Inflammatory macrophage treated with lipopolysaccharide for 1 hour (primary cell): Measurements from ENCODE around the gene GREM1.

Experiments used
- DNase-seq, 2 donors: peaks; one replicate each; pipeline ENCODE4 v3.0.0-alpha.2; 2020 to 2022

GREM1 gene

DNA sequence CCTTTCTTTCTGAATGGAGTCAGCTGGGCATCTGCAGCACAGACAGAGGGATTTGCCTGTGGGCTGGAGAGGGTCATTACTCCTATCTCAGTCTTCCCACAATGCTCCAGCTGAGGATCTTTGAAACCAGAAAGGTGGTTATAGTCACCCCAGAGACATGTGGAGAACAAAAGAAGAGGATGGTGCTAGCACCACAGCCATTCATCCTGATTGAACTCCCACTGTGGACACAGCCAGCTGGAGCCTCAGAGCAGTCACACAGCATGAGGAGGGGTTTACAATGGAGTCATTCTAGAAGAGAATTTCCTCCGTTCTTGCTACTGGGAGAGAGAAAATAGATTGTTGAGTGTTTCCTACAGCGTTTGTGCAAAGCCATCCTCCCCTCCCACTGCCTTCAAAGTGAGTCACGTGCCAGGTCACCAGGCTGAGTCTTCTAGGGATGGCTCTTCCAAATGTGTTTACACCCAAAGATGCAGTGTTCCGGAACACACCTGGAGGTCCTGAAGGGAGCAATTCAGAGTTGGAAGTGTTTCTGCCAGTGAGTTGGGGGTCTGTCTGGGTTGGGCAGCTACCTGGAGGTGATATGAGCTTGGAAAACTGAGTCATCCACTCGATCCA lies 18.9 kb upstream of the GREM1 start:
- DNase-seq = no peak

DNA sequence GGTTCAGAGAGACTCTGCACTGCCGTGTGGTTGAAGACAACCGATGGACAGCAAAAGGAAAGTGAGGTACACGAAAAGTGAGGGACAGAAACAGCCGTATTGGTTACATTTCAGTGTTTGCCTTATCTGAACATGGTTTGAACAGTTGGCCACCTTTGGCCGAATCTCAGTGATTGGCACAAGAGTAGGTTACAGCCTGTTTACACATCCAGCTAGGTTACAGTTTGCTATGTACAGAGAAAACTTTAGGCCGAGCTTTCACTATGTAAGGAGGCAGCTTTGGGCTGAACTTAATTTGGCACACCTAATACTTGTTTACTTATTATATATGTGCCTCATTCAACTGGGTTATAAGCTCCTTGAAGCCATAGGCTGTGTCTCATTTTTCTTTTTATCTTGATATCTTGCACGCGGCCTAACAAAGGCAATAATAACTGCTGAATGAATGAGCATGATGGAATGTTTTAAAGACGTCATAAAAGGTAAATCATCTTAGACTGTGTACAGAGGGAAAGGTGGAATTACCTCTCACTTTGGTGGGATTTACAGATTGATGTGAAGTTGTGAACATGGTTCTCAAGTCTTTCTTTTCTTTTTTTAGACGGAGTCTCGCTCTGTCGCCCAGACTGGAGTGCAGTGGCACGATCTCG lies 17.2 kb upstream of the GREM1 start:
- DNase-seq = no peak

DNA sequence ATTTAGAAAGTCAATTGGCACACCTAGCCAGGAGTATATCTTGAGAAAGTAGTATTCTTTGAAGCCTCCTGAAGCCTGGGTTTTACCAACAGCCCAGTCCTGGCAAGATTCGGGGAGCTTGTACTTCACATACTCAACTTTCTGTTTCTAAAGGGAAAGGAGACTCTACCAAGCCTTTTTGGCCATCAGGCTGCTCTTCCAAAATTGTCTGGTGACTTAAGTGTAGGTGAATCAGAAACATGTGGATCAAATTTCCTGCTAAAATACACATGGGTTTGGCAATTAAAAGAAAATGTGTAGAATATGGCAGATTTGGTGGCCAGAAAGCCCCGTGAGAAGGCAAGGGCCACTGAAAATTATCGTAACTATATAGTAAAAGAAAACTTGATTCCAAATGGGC lies 15.9 kb upstream of the GREM1 start:
- no peak for DNase-seq

DNA sequence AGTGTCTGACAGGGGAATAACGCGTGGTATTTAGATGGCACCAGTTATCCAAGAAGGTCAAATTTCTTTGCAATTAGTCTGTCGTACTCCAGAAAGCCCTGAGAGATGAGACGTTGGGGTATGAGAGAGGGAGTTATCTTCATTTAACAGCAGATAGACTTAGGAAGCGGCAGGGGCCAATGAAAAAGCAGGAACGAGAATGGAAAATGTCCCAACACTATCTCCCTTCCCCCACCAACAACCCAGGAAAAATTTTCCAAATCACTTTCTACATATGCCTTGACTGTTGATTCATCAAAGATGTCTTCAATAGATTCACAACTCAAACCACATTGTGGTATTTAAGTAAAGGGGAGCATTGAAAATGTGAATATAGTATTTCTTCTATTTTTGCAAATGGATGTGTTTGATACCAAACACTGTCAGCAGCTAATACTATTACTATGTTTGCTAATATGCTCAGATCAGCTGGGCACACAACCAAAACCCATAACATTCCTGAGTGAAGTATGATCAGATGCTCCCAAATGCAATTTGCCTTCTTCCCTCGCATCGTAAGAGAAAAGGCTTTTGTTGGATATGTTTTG lies 13.3 kb upstream of the GREM1 start:
- DNase-seq = no peak

DNA sequence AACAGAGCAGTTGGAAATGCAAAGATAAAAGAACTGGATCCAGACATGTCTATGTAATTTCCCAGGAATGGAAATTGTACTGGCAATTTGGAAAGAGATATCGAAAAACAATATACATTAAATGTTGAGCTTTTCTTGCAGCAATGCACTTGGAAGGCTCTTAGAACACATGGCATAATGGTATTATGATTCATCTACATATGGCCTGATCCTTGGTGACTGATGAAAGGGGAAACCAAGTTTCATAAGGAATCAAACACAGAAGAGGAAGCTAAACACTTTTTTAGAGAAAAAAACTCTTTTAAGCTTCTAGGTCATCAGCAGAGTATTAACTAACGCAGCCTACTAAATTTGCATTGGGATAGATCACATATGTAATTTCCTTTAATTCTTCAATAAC lies 12.4 kb upstream of the GREM1 start:
- peak; percentile 70 to 95 for DNase-seq

DNA sequence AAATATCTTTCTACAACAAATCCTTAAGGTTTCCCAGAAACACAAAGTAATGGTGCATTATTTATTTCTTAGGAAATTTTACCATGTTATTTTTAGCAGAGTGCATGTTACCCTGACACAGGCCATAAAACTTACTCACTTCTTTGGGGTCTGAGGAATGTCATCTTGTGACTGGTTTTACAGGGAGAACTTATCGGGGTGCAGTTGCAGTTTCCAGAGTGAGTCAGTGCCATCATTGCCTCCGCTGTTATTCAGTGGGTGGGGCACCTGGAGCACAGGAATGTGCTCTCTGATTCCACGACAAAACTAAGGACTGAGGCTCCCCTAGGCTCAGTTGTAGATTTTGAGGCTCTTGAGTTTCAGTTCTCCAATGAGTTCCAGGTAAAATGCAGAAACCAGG lies 11.1 kb upstream of the GREM1 start:
- peak in 1 of 2 donors; percentile 23 for DNase-seq

DNA sequence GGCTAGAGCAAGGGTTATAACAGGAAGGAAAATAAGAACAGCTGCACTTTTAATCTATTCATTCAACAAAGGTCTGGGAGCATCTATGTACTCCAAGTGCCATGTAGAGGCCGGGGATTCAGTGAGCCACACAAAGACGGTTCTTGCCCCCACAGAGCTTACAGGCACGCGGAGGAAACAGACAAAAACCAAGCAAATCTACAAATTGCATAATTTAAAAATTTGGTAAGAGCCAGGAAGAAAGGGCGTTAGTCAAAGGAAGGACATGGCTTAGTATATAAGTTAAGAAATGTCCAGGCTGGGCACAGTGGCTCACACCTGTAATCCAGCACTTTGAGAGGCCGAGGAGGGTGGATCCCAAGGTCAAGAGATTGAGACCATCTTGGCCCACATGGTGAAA lies 10.4 kb upstream of the GREM1 start:
- peak in 1 of 2 donors; percentile 50 for DNase-seq

DNA sequence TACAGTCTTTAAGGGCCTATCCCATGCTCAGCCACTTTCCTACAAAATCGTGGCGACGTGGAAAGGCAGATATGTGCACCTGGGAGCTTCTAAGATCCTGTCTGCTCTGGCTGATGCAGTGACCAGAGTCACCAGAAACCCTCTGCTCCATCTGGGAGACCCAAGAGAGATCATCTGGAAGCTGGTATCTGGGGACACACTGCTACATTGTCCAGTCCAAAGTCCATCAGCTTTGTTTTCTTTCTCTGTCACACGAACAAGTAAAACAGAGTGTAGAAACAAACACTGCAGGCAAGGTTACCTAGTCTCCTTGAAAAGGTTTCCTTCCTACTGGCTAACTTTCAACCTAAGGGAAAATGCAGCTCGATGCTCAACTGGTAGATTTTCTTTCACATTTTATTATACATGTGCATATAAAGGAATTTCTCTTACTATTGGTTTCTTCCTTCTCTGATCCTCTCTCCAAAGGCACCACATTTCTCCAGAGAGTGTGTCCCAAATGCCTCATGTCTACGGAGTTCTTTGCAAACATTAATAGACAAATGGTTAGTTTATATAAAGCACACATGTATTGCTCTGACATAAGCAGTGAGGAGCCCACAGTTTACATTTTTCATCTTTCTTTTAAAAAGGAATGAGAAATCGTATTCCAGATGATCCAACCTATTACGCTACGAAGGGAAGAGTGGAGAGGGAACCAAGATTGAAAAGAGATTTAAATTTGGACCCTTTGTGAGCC lies 8.3 kb upstream of the GREM1 start:
- DNase-seq = no peak

DNA sequence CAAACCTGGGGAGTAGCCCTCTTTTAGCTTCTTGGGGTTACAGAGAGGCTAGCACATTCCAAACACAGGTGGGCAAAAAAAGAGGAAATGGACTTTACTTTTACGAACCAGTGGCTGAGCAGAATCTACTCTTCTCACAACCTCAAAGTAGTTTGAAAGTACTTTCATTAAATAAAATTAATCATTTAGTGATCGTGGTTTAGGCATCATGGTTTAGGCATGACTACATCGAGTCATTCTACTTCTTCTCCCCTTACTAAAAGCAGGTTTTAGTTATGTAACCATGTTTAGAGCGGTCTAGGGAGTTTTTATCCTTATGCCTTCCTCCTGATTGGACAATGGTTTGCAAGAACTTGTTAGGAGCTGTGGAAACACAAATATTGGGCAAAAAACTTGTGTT lies 2.5 kb upstream of the GREM1 start:
- no peak for DNase-seq

DNA sequence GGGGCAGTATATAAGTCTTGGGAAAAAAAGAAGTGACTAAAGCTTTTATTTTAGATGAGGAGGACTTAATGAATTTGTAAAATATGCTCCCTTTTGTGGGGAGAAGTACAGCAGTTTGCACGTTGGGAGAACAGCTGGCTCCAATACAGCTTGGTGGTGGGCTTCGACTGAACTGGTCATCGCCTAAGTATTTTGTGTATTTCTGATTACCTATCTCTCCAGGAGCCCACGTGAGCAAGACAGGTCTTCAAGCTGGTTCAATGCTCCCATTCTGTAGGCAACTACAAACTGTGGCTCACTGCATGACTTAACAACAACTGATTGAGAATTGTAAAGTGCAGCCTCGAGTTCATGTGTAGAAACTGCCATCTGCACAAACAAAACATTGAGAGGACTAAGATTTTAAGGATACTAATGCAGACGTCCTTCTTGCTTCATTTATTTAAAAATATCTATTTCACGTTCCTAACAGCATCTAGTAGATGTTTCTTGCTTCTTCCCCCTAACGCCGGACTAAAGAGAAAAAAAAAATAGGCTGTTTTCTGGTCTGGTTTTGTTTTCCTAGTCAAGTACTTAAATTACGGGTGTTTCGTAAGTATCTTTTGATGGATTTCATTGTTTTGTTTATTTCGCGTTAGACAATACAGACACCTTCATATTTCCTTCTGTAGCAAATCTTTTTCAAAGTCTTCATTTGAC lies 1.4 kb upstream of the GREM1 start:
- no peak for DNase-seq

DNA sequence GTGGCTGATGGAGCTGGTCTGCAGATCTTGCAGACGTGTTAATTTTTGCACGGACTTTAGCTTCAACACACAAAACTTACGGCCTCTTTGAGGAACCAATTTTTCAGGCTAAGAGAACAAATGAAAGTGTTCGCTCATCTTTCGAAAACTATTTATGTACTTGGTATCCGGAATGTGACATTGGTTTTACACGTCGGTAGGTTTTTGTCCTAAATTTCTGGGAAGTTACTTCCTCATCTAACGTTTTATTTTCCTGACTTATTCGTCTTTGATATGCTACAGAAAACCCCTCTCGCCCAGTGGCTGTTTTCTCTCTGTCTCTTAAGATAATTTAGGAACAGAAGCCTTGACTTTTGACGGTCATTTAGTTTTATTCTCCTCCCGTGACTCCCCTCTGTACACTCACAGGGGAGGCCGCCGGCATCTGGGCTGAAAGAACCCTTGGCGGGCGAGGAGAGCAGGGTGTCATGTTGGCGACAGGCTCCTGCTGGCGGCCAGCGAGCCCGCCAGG lies 834 bp upstream of the GREM1 start:
- DNase-seq = no peak

DNA sequence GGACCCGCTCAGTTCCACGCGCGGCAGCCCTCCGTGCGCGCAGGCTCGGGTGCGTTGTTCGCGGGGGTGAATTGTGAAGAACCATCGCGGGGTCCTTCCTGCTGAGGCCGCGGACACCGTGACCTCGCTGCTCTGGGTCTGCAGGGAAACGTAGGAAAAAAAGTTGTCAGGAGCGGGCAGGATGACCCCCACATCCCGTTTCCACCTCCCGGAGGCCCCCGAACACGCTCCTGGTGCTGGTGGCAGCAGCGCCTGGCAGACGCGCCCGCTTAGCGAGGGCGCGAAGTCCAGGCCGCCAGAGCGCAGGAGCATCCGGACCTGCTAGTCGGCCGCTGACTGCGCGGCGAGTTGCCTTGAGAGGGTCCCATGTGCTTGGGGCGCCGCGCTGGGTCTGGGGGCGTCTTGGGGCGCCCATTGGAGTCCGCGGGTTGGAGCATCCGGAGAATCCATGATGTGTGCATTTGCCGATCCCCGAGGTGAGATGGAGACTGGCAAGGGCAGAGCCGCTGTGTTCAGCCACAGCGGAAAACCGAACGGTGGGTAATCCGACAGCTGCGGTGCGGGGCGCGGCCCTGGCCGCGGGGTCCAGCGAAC lies 520 bp downstream of the GREM1 start:
- no peak for DNase-seq

DNA sequence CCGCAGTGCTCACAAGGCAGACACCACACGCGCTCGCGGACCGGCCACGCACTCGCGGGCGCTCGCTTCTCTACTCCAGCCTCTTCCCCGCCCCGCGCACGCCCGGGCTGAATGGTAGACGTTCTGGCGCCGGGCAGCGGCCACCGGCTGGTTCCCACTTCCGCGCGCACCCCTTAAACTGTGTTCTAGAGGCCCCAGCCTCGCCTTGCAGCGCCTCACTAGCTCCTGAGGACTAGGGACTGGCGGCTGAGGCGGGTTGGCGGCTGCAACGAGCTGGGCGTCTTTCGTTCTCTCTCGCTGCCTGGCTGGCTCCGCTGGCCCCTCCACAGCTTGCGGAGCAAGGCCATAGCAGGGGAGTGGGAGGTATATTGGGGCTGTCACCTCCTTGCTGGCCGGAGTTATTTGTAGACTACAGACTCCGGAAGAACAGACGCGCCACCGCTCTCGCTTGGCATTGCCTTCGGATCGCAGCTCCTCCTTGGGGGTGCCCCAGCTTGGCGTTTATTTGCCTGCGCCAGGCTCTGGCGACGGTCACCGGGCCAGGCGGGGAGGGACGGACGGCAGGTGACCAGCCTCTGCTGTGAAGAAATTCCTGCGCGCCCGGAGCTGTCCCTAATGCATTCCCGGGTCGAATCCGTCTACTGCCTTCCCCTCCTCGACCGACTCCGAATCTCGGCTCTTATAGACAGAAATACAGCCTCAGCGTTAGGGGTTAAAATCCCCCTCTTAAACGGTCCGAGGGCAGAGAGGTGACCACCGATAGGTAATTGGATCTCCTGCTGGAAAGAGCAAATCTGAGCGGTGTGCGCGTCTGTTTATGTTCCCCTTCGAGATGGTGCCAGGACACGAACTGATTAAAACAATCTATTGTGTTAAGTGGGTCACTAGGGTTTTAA lies 1.3 kb downstream of the GREM1 start:
- no peak for DNase-seq

DNA sequence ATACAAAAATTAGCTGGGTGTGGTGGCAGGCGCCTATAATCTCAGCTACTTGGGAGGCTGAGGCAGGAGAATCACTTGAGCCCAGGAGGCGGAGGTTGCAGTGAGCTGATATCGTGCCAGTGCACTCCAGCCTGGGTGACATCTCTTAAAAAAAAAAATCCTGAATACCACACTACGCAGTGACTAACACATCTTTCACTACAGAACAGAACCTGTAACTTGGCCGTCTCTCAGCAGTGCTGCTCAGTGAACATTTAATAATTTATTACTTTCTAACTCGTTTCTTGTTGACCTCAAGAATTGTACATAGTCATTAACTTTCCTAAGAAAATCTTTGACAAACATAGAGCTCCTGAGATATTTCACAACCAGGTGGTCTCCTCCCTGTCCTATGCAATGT lies 3.8 kb downstream of the GREM1 start:
- no peak for DNase-seq

DNA sequence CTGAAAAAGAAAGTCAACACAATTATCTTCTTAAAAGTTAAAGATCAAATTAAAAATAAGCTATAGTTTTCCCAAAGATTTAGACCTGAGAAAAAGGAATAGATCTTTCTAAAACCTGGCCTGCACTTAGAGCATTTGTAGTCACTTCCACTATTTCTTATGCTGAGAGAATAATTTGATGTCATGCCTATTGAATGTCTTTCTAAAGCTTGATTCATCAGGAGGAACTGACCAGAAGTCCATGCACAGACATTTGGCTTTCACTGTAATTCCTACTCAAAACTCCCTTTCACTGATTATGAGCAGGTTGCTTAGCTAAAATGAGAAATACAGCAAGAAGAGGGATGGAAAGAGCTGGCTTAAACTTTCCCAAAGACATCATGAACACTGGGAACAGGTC lies 4.3 kb downstream of the GREM1 start:
- DNase-seq = no peak

DNA sequence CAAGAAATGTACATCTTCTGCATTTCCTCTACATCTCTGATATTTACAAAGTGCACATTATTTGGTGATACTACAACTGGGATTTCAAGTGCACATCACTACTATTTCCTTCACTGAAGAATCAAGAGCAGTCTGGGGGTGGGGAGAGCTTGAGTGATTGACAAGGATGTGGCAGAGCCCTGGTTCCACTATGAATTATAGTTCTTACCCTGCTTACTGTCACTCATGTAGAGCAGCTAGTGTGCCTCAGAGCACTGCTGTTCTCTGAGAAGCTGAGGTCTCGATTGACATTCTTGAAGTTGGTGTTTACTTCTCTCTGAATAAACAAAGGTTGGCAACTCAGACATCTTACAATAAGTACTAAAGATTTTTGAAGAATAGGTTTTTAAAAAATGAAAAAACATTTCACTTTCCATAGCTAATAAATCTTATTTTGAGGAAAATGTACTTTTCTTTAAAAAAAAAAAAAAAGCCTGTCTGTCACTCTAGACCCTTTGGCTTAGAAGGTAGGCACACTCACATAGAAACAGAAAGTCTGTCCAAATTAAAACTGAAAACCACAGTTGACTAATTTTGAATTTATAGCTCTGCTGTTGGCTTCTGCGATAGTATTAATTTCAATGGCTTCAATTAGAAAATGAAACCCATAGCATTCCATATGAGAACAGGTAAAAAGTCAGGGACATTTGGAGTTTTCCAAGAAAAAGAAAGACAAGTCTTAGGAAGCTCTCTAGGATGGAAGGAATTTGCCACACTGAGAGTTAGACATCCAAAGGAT lies 5.6 kb downstream of the GREM1 start:
- DNase-seq = no peak

DNA sequence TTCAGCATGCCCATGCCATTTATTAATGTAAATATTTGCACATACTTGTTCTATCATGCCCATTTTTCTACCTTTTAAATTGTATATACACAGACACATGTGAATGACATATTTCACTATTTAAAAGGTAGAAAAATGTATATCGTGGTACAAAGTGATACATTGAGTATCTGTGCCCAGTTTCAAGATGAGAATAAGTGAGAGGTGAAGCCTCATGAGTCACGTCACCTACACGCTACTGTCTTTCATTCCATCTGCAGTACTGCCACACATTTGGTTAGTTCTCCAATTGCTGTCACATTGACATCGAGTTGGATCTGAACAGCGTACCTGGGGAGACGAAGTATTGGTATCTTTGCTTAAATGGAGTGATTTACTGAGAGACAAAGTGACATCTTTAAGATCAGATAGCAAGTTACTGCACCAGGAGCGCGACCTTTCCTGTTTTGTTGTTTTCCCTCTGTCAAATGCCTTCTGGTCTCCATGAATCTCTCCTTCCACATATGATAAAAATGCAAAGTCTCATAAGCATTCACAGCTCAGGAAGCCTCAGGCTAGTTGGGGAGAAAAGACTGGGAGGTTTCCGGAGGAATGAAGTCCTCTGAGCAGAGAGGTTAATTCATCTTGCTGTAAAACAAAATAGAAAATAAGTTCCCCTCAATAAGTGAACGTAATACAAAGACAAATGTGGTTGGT lies 12.0 kb downstream of the GREM1 start:
- DNase-seq = no peak

DNA sequence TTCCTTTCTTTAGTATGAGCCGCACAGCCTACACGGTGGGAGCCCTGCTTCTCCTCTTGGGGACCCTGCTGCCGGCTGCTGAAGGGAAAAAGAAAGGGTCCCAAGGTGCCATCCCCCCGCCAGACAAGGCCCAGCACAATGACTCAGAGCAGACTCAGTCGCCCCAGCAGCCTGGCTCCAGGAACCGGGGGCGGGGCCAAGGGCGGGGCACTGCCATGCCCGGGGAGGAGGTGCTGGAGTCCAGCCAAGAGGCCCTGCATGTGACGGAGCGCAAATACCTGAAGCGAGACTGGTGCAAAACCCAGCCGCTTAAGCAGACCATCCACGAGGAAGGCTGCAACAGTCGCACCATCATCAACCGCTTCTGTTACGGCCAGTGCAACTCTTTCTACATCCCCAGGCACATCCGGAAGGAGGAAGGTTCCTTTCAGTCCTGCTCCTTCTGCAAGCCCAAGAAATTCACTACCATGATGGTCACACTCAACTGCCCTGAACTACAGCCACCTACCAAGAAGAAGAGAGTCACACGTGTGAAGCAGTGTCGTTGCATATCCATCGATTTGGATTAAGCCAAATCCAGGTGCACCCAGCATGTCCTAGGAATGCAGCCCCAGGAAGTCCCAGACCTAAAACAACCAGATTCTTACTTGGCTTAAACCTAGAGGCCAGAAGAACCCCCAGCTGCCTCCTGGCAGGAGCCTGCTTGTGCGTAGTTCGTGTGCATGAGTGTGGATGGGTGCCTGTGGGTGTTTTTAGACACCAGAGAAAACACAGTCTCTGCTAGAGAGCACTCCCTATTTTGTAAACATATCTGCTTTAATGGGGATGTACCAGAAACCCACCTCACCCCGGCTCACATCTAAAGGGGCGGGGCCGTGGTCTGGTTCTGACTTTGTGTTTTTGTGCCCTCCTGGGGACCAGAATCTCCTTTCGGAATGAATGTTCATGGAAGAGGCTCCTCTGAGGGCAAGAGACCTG lies 13.2 kb downstream of the GREM1 start:
- DNase-seq = no peak
